Liver (tissue), 3 donors: ENCODE results near the gene CNTNAP3.
"Not testable (repeated sequence)": the region's sequence is repeated elsewhere in the genome, so short reads cannot be mapped to it uniquely, and the experiment has no call there.

Experiments
- CTCF ChIP-seq: fragments of 150-350 bp; IDR thresholded peaks from 2 replicates; pipeline ENCODE4 v1.5.1; 2017; ENCODE audit warnings: improper control_type of control experiment, low read depth, low read length; ENCODE audit not compliant: missing input control
- JUND ChIP-seq, 2 donors: IDR thresholded peaks; 2 replicates each; pipeline ENCODE4 v1.6.1; 2016; ENCODE audit warnings: antibody characterized with exemption in 2 of 2
- TAF1 ChIP-seq: conservative IDR thresholded peaks from 2 replicates; pipeline ENCODE4 v1.6.1; 2016; ENCODE audit warnings: antibody characterized with exemption, mild to moderate bottlenecking
- TF ChIP-seq, protein P1 (sequence below): IDR thresholded peaks from 2 replicates; pipeline ENCODE4 v1.6.1; 2016; ENCODE audit warnings: antibody characterized with exemption, mild to moderate bottlenecking
- donor health status: healthy.
- donor health status: healthy.

DNA sequence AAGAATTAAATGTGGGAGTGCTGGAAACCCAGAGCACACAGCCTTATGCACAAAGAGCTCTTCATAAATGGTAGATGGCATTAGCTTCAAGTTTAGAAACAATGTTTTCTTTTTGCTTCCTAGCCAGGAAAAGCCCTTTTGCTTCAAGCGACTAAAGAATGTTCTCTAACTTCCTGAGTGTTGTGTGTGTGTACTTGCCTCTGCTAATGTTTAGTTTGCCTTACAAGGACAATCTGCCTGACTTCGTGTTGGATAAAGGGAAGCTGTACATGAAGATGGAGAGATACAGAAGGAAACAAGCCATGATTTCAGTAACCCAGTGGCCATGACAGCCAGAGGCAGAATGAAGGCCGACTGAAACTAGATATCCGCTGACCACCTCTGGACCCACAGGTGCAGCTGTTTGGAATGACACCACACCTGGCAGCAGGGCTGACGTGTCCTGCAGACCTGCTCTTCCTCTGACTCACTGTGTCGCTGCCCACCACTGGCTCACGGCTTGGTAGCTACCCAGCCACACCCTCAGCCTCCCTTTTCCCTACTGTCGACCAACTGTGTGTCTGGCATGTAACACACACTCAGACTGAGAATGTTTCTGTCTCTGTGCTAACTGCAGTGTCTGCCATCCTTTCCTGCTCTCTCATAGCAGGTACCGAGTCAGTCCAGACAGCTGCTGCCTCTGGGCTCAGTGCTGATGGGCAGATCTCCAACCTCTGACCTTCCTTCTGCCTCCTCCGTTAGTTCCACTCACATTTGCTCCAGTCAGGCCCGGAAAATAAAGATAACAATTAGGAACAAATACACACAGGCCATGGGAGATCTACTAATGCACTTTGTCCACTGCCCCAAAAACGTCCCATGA is 55.6 kb downstream of the CNTNAP3 start:
- TF ChIP-seq CTCF; JUND (IDR thresholded peaks at IDR 0.05); TAF1: not testable (repeated sequence)
- TF ChIP-seq, protein P1, sequence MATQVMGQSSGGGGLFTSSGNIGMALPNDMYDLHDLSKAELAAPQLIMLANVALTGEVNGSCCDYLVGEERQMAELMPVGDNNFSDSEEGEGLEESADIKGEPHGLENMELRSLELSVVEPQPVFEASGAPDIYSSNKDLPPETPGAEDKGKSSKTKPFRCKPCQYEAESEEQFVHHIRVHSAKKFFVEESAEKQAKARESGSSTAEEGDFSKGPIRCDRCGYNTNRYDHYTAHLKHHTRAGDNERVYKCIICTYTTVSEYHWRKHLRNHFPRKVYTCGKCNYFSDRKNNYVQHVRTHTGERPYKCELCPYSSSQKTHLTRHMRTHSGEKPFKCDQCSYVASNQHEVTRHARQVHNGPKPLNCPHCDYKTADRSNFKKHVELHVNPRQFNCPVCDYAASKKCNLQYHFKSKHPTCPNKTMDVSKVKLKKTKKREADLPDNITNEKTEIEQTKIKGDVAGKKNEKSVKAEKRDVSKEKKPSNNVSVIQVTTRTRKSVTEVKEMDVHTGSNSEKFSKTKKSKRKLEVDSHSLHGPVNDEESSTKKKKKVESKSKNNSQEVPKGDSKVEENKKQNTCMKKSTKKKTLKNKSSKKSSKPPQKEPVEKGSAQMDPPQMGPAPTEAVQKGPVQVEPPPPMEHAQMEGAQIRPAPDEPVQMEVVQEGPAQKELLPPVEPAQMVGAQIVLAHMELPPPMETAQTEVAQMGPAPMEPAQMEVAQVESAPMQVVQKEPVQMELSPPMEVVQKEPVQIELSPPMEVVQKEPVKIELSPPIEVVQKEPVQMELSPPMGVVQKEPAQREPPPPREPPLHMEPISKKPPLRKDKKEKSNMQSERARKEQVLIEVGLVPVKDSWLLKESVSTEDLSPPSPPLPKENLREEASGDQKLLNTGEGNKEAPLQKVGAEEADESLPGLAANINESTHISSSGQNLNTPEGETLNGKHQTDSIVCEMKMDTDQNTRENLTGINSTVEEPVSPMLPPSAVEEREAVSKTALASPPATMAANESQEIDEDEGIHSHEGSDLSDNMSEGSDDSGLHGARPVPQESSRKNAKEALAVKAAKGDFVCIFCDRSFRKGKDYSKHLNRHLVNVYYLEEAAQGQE = not testable (repeated sequence)
